DMS 273 treated with DMSO at 0.1 percent for 48 hours (cell line): ENCODE data around the gene HSPA12B.

Experiments used
- DNase-seq: peaks from one replicate; lab custom pipeline; 2025; lab: John Stamatoyannopoulos, UW

HSPA12B gene

DNA sequence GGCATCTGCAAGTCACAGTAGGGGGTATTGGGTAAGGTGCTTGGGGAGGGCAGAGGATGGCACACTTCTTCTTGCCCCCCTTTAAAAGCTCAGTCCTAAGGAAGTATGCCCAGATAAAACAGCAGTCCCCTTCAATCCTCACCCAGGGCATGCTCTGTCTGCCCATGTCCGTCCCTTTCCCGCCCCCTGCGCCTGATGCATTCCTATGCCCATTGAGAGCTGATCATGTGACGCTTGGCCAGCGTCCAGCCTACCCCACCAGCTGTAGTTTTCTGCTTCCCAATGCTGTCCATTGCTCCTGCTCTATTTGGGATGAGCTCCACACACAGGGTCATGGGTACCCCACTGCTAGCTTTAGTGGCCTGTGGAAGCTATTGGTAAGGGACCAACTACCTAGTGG is 28.4 kb upstream of the HSPA12B start:
- no peak for DNase-seq

DNA sequence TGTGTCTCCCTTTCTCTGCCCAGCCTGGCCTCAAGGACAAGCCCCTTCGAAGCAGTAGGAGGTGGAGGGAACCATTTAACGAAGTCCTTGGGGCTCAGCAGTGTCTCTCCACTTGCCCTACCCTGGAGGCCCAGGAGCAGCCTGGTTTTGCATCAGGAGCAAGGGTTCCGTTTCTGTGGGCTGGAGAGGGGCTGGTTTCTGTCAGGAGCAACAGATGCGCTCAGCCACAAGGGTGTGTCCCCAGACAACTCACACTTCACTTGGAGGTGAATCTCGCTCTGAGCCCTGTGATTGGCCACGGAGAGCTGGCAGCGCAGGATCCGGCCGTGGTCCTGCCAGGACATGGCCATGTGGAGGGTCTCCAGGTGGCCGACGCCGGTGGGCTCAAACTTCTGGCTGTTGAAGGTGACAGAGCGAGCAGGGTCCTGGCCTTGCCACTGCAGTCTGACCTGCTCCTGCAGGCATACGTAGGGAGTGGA is 27.0 kb upstream of the HSPA12B start:
- DNase-seq, result no peak

DNA sequence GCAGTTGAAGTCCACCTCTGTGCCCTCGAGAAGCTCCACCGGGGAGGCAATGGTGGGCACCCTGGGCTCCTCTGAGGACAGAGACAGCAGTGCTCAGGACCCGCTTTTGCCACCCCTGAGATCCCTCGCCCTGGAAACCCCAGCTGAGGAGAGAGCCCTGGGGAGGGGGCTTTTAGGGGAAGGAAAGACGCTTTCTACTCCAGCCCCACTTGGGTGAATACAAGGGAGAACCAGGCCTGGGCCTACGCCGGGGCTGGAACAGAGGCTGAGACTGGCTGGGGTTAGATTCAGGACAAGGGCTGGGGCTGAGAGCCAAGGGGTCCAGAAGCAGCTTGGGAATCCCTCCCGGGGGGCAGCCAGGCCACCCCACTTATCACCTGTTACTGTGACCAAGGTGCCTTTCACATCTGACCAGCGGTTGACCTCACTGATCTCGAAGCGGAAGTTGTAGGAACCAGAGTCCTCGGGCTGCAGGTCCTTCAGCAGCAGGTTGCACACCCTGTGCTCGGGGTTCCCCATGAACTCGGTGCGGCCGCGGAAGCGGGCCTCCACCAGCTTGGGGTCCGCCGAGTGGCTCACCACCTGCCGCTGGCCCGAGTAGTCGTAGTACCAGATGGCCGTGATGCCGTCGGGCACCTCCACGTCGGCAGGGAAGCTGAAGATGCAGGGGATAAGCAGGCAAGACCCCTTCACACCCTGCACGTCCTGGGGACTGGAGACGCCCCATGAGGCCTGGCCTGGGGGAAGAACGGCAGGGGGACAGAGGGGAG is 26.3 kb upstream of the HSPA12B start:
- DNase-seq, result no peak

DNA sequence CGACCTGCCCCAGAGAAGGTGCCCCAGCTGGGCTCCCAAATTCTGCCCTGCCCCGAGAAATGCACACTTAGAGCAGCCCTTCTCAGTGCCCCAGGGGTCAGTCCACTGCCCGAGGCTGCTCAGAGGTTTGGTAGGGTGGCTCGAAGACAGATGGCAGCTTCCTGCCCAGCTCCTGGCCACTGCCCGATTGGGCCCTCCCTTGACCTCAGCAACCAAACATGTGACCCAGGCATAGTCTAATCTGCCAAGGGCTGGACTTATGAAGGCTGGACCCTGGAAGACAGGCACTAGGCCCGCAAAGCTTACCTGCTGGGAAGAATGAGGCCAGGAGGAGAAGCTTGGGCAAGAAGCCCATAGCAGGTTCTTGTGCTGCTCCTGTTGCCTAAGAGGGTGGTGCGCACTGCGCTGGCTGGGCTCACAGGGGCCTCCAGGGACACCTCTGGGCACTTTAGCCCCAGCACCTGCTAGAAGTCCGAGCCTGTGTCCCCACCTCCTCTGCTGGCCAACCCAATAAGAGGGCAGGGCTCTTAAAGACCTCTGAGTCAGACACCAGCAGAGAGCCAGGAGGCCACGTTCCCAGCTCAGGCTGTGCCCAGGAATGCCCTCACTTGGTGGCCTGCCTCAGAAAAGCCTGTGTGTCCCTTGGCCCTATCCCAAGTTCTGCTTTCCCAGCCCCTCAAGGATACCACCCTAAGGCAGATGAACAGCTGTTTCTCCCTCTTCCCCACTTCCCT is 25.5 kb upstream of the HSPA12B start:
- DNase-seq, result no peak

DNA sequence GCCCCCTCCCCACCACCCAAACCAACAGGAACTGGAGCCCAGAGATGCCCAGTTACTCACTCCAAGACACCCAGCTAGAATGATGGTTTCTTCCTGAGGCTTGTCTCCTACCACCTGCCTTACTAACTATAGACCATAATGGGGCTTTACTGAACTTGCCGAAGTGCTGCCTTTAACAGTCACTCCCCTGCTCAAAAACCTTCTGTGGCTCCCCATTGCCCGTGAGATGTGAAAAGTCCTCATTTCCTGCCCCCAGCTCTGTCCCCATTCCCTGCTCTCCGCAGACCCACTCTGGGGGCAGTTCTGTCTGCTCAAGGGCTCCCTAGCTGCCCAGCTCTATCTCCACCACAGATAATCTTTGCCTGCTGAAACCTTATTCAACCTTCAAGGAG is 25.0 kb upstream of the HSPA12B start:
- DNase-seq, result no peak

DNA sequence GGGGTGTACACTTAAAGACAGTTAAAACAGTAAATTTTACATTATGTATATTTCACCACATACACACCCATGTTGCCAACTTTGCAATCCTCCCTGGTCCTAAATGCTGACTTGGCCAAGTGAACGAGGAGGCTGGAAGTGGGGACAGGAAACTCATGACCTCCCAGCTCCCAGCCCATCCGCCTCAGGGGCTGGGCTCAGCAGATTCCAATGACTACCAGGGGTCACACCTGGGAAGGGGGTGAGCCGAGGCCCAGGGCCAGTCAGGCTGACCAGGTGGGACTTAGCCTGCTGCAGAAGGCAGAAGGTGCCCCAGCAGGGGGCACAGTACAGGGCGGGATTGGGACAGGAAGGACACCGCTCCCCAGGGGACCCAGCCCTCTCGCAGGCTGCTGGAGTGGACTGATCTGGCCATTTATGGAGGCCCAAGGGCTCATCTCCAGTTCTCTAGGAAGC is 22.4 kb upstream of the HSPA12B start:
- no peak for DNase-seq

DNA sequence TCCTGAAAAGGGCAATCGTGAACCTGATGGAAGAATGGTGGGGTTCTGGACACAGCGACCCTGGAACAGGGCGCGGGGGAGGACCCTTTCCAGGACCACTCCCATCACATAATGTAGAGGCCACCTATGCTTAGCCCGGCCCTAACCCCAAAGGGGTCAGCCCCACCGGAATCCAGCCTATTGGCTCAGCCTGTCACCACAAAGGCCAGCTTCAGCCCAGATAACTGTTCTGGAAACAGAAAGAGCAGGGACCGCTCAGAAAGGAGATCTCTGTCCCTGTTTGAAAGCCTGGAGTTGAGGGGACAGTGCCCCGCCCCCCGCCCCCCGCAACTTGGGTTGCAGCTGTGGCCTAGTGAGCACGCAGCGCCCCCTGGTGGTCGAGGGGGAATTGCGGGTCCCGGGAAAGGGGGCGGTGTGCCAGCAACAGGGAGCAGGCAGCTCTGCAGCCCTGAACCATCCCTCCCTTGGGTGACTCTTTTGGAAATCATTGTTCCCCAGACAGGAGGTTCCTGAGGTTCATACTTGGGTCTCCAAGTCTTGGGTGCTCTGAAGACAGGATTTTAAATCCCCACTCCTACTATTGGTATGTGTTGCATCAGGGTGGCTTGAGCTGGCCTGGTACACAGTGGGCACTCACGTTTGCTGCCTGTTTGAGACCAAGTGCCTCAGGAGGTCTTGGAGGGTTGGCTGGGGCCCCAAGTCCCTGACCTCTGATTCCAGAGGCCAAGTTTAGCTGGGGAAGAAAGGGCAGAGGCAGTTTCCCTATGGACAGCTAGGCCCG is 21.6 kb upstream of the HSPA12B start:
- DNase-seq, result no peak

DNA sequence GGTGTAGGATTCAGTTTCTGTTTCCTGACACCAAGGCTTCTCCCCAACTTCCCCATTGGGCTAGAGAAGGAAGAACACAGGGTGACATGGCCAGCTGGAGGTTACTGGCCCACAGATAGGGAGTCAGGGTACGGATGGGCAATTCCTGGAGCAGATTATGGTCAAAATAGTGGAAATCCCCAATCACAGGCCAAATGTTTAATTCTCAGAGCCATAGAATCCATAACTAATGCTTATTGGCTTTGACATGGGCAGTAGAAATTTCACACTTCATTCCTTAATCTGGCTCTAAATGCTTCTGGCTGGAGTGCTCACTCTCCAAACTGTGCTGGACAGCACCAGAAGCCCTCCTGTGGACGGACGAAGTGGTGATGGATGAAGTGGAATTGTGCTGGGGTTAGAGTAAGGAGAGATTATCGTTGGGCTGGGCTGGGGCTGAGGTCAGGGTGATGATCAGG is 21.0 kb upstream of the HSPA12B start:
- no peak for DNase-seq

DNA sequence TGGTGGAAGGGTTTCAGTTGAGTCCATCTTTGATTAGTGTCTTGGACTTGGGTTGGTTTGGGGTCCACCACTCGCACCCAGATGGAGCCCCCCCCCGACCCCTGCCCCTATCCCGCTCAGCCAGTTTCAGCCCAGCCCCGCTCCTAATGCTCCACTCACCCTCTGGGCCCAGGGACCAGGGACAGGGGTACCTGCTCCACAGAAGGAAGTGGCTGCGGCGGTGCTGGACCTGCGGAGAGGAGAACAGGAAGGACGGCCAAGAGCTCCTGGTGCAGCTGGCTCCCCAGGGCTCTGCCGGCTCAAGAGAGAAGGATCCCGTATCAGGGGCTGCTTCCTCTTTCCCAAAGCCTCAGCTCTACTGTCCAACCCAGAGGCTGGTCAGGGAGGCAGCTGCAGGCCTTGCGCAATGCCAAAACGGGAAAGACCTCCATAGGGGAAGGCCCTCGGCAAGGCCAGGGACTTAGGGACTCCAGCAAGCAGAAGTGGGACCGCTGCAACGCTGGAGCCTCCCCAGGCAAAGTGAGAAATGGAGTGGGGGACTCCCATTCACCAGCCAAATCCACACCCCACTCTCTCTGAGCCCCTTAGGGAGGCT is 20.1 kb upstream of the HSPA12B start, which contains the start of gene SIGLEC1:
SIGLEC1 (minus strand) TSS at position 322 of the 595 bp plus-strand sequence. CDS start 5,472 bp downstream, outside the sequence.
- no peak for DNase-seq

DNA sequence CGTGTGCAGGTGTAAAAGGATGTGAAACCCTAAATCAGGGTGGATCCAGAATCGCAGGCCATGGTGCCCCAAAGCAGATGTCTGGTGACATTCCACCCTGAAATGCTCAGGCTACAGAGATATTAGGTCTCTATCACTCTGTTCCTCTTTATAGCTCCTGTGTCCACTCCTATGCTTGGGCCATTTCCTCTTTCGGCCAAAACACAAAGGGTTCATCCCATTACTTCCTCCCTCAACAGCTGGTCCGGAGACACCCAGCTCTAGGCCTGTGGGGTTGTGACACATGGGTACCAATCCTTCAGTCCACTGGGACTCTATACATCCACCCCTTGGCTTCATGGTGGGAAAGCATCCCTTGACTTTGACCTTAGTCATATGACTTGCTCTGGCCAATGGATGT is 18.4 kb upstream of the HSPA12B start:
- DNase-seq, result no peak

DNA sequence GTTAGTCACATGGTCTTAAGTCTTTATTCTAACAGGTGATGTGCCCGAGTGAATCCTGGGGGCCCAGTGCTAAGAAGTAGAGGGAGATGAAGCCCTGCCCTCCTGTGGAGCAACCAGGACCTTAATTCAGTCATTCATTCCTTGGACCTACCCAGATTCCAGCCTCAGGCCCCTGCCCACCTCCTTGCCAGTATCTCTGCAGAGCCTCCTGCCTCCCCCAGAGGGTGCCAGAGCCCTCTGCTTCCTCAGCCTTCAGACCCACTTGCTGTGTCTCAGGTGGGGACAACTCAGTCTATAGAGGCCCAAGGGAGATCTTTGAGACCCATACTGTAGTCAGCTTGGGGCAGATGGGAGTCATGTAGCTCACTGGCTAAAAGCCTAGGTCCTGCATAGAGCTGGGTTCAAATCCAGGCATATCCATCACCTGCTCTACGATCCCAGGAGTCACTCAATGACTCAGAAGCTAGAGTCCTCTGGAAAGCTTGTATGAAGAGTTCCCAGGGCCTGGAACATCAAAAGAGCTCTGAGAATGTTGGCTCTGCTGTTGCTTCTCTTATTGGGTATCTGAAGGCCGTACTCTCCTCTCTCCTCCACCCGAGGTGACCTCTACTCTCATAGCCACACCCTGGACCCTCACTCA is 16.2 kb upstream of the HSPA12B start:
- no peak for DNase-seq

DNA sequence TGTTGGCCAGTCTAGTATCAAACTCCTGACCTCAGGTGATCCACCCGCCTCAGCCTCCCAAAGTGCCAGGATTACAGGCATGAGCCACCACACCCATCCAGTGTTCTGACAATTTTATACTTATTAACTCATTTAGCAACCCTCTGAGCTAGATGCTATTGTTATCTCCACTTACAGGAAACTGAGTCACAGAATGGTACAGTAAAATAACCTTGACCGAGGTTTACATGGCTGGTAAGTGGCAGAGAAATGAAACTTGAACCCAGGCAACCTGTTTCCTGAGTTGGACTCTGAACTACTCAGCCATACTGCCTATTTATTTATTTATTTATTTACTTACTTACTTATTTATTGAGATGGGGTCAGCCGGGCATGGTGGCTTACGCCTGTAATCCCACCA is 13.4 kb upstream of the HSPA12B start:
- DNase-seq, result no peak

DNA sequence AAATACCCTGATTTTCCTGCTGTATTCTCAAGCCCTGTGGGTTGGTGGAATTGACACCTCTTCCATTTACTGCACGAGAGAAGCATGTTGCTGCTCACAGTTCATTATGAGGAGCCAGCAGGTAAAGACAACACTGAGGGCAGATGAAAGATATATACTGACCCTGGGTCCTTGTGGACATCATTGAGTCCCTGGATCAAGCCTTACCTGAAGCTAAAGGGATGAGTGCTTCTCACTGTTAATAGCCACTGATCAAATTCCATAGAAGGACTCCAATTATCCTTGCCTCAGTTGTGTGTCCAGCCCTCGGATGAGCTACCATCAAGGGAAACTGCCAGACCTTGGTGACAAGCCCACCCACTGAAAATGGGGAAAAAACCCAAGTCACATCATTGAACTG is 12.4 kb upstream of the HSPA12B start:
- no peak for DNase-seq

DNA sequence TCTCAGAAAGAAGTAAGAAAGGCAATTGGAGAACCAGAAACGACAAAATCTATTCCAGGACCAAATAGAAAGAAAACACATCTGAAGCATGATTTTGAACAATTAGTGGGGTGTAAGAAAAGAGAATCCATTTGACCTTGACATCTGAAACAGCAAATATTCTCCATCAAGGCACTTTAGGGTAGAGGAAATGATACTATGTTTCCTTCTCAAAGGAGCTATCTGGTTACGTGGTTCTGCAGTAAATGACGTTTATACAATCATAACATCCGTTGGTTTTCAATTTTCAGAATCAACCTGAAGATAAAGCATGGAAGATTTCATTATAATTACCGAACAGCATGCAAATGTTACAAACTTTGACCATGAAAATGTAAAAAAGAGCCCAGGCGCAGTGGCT is 11.9 kb upstream of the HSPA12B start:
- DNase-seq, result no peak

DNA sequence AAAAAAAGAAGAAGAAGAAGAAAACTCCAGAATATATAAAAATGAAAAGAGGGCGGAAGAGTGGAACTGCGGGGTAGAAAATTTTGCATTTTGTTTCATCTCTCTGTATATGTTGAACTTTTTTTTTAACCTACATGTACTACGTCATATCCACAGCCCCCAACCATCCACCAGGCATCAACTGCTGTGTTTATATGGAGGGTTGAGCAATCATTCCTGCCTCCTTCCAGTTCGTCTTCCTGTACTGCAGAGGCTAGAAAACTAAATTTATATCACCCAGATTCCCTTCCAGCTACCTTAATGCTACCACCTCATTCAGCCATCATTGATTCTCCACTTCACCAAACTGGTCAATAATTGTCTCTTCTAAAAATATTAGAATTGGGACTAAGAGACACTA is 10.6 kb upstream of the HSPA12B start:
- no peak for DNase-seq

DNA sequence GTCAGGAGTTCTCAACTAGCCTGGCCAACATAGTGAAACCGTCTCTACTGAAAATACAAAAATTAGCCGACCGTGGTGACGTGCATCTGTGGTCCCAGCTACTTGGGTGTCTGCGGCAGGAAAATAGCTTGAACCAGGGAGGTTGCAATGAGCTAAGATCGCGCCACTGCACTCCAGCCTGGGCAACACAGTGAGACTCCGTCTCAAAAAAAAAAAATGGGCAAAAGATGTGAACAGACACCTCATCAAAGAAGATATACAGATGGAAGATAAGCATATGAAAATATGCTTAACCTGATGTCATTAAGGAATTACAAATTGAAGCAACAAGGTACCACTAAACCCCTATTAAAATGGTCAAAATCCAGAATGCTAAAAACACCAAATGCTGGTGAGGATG is 9.2 kb upstream of the HSPA12B start:
- DNase-seq, result no peak

DNA sequence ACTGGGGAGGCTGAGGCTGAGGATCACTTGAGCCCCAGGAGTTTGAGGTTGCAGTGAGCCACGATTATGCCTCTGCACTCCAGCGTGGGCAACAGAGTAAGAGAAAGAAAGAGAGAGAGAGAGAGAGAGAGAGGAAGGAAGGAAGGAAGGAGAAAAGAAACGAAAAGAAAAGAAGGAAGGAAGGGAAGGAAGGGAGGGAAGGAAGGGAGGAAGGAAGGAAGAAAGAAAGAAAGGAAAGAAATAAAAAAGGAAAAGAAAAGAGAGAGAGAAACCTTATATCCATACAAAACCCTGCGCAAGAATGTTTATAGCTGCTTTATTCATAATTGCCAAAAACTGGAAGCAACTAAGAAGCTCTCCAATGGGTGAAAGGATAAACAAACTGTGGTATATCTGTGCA is 8.1 kb upstream of the HSPA12B start:
- no peak for DNase-seq

DNA sequence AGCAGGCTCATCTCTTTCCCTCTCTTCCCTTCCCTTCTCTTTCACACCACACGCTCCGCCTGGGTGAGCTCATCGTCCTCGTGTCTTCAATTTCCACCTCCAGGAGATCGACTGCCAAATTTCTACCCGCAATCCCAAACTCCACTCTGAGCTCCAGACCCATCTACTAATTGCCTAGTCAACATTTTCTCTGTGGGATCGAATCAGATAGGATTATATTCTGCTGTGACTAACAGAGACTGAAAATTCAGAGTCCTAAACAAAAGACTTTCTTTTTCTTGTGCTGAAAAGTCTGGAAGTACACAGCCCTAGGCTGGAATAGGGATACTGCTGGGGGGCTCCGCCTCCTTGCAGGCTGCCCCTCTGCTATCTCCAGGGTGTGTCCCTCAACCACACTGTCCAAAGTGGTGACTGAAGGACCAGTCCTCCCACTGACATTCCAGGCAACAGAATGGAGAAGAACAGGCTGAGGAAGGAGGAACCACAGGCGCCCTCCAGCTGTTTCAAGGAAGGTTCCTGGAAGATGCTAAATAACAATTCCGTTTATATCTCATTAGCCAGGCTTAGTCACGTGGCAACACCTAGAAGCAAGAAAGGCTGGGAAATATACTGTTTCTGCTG is 5.0 kb upstream of the HSPA12B start:
- no peak for DNase-seq

DNA sequence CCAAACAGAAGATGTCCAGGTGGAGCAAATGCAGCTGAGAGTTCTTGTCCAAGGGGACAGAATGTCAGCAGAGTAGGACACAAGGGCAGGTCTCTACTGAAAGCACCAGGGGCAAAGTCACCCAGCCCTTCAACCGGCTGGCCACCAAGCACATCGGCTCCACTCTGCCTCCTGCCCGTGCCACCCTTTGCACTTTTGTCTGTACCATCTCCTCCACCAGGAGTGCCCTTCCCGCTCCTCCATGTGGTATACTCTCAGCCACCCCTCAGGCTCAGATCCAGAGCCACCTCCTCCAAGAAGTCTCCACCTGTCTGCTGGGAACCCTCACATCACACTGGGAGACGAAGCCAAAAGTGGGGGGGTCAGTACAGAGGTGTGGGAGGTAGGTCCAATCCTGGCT is 4.1 kb upstream of the HSPA12B start:
- DNase-seq, result no peak

DNA sequence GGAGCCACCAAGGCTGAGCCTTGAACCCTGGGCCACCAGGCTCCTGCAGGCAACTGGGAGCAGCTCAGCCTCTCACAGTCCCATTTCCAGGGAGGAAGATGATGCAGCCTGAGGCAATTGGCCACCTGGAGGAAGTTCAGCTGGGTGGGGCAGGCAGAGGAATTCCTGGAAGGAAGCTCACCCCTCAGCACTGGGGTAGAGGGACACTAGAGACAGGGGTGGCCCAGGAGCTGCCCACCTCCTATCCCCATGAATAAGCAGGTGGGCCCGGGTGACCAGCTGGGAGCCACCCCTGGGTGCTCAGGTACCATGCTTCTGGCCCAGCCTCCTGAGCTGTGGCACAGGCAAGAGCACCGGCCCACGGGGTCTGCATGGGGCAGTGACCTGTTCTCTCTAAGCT is 3.6 kb upstream of the HSPA12B start:
- DNase-seq, result no peak

DNA sequence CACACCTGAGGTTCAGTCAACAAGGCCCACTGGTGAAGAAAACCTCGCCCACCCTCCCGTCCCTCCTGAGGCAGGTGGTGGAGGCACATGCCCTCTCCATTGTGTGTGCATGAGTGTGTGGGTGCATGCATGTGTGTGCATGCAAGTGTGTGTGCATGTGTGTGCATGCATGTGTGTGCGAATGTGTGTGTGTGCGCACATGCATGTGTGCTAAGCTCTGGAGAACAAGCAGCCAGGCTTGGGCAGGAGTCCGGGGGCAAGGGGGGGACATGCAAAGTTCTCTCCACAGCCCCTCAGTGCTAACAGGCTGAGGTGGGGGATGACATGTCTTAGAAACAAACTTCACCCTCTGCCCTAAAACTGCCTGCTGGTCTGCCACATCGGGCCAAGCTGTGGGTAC is 3.1 kb upstream of the HSPA12B start:
- DNase-seq, result no peak
